Testis (tissue), 2 donors: Measurements from ENCODE around the gene LMLN.

Experiments
- CTCF ChIP-seq, 3 experiments: fragments of 450-650 bp in 2 of 3; fragments of 200-600 bp in 1 of 3; sonication (generic) in 1 of 3; IDR thresholded peaks; one replicate each; pipeline ENCODE4 v1.5.1; 2016 to 2019; ENCODE audit warnings: antibody characterized with exemption in 3 of 3, mild to moderate bottlenecking in 2 of 3, moderate library complexity in 1 of 3
- POLR2A ChIP-seq: fragments of 450-650 bp; IDR thresholded peaks from one replicate; pipeline ENCODE4 v1.6.1; 2017; ENCODE audit warnings: antibody characterized with exemption, mild to moderate bottlenecking, moderate library complexity

GRCh38 chr3:197961582-197961945 lies 1.5 kb downstream of the LMLN start:
- no peak for TF ChIP-seq CTCF (IDR thresholded peaks at IDR 0.05)
- TF ChIP-seq POLR2A, result no peak
